GM19395 (cell line): Measurements from ENCODE around the gene OR2A2.
"Not testable (repeated sequence)": the region's sequence is repeated elsewhere in the genome, so short reads cannot be mapped to it uniquely, and the experiment has no call there.

ENCODE experiments used
- ATAC-seq: cut with Tn5 transposase; IDR thresholded peaks from one replicate; pipeline ENCODE4 v1.9.1; 2021; ENCODE audit warnings: mild to moderate bottlenecking, moderate library complexity; ENCODE audit not compliant: unreplicated experiment

The OR2A2 gene, protein sequence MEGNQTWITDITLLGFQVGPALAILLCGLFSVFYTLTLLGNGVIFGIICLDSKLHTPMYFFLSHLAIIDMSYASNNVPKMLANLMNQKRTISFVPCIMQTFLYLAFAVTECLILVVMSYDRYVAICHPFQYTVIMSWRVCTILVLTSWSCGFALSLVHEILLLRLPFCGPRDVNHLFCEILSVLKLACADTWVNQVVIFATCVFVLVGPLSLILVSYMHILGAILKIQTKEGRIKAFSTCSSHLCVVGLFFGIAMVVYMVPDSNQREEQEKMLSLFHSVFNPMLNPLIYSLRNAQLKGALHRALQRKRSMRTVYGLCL

DNA sequence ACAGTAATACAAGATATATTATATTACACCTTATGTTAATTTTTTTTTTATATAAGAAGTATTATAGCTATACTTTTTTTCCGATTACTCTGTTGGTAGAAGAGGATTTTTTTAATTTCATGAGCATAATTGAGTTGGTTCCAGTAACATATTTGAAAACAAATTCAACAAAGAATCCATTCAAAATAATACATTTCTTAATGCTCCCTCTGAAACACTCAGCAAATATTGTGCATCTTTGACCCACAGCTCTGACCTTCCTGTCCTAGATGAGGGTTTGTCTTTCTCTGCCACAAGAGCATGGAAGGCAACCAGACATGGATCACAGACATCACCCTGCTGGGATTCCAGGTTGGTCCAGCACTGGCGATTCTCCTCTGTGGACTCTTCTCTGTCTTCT, at the start of gene OR2A2:
Gene OR2A2 (plus strand): TSS at position 301 of the 400 bp plus-strand sequence. CDS start 0 bp downstream, at position 301.
- ATAC-seq: no peak

DNA sequence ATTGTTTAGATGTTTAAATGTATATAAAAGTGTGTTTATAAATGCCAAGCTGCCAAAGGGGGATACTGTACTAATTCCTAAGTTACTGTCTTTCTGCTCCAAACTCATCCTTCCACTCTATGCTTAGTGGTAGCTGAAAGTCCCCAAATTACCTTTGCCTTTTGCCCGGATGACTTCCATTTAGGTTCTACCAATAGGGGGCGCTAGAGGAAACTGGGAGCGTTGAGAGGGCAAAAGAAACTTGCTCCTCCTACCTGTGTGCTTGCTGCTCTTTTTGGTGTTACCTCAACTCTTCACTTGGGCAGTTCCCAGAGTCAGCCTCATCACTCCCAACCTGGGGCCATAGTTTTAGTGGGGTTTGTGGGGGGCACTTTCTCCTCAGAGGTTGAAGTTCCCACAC, 45.7 kb upstream of the OR2A2 start:
- no peak for ATAC-seq

DNA sequence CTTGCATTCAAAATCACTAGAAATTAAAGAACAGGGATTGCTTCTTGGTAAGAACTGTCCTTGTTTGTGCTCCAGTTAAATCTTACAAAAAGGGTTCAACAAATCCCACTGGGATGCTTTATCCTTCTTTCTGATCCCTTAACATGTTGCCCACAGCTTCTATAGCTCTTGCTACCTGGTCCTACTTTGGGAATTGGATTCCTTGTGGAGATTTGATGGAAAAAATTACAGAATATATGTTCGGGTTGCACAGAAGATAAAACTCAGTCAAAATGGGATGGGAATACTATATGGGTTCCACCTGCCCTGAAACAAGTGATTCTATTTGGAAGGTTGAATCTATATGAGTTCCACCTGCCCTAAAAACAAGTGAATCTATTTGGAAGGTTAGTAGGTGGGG, 39.9 kb upstream of the OR2A2 start, which contains the start of gene OR2A25:
Gene OR2A25 (plus strand): TSS at position 301 of the 400 bp plus-strand sequence. CDS start 4,409 bp downstream, outside the sequence.
- no peak for ATAC-seq

DNA sequence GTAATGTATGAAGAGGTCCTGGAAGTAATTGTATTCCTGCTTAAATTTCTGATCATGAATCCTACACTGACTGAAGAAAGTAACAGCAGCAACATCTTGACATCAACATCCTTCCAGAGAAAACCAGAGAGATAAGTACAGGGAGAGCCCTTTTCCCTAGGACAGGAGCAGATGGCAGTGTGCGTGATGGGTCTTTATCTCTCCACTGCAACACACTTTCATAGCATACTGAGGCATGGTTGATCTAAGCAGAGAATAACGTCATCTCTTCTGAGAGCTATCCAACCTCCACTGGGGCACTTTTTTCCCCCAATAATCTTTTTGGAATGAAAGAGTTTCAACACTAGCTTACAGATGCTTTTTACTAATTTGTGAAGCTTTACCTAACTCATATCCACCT, 39.4 kb upstream of the OR2A2 start:
- no peak for ATAC-seq

DNA sequence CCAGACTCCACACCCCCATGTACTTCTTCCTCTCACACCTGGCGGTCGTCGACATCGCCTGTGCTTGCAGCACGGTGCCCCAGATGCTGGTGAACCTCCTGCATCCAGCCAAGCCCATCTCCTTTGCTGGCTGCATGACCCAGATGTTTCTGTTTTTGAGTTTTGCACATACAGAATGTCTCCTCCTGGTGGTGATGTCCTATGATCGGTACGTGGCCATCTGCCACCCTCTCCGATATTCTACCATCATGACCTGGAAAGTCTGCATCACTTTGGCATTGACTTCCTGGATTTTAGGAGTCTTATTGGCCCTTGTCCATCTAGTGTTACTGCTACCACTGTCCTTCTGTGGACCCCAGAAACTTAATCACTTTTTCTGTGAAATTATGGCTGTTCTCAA, 35.0 kb upstream of the OR2A2 start:
- no peak for ATAC-seq

DNA sequence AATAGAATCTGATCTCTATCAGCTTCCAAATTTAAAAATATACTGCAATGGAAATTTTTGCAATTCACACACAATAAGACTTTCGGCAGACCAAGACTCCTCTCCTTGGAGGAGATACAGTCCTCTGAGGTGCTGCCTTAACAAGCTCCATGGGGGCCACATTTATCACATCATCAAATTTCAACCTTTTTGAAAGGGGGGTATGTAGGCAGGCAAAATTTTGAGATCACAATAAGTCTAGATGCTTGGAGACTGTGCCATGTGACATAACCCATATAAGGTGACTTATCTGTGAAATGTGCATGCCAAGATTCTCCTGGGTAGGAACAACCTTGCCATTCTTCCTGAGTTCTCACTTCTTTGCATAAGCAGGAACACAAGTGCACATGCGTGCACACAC, 23.4 kb upstream of the OR2A2 start, which contains the start of gene OR2A12:
Gene OR2A12 (plus strand): TSS at position 301 of the 400 bp plus-strand sequence. CDS start 8,830 bp downstream, outside the sequence.
- no peak for ATAC-seq

DNA sequence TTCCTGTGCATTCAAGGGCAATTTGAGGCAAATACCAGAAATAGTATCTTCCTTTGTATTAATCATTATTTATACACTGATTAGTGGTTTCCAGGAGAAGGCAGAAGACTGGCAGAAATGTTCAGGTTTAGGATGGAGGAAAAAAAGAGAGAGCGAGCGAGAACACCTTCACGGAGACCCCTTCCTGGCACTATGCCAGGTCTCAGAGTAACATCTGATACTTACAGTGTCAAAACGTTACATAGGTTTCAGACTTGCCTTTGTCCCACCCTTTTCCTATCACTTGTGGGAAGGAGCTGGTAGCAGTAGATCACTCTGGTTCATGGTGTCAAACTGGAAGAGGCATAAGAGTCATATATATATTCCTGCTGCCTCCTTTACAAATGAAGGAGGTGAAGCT, 22.7 kb upstream of the OR2A2 start:
- ATAC-seq: no peak

DNA sequence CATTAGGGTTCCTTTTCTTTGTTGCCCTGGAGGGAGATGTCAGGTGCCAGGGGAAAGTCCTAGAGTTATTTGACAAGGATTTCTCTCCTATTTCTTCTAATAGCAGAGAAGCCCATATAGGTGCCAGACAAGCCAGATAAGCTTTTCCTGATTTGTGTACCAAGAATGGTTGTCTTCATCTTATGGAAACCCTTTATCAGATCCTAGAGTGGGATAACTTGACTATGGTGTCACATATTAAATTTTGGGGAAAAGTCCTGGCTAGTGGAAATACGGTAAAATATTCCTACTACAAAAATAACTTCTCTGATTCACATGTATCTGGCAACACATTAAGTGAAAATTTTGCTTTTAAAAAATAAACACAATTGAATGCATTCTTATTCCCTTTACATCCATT, 22.2 kb upstream of the OR2A2 start:
- ATAC-seq: no peak

DNA sequence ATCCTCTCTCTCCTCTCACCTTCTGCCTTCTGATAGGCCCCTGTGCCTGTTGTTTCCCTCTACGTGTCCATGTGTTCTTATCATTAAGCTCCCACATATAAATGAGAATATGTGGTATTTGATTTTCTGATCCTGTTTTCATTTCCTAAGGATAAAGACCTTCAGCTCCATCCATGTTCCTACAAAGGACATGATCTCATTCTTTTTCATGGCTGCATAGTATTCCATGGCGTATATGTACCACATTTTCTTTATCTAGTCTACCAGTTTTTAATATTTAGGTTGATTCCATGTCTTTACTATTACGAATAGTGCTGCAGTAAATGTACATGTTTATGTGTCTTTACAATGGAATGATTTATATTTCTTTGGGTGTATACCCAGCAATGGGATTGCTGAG, 18.7 kb upstream of the OR2A2 start:
- no peak for ATAC-seq

DNA sequence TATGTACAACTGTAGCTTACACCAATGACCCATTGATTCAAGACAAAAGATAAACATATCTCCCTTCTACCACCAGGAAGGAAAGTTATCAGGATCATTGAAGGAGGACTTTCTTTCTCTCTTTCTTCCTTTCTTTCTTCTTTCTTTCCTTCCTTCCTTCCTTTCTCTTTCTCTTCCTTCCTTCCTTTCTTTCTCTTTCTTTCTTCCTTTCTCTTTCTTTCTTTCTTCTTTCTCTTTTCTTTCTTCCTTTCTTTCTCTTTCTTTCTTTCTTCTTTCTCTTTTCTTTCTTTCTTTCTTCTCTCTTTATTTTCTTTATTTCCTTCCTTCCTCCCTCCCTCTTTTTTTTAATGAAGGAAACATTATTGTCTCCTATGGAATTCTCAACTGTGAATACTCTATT, 10.6 kb upstream of the OR2A2 start:
- ATAC-seq: no peak

DNA sequence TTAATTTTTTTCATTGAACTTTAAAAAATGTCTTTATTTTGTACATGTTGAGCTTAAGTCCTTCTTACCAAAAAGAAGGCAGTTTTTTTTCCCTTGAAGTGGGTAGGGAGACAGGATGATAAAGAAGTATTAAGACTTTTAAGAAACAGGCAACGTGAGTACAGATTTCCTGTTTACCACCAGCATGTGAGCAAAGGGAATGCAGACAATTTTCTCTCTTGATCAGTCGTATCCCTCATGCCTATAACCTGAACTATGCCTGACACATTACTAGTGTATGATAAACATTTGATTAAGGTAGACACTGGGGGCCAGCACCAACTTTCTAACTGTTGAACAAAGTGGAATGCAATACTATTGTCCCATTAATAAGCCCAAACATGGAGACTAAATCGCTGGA, 8.8 kb upstream of the OR2A2 start:
- ATAC-seq: no peak

DNA sequence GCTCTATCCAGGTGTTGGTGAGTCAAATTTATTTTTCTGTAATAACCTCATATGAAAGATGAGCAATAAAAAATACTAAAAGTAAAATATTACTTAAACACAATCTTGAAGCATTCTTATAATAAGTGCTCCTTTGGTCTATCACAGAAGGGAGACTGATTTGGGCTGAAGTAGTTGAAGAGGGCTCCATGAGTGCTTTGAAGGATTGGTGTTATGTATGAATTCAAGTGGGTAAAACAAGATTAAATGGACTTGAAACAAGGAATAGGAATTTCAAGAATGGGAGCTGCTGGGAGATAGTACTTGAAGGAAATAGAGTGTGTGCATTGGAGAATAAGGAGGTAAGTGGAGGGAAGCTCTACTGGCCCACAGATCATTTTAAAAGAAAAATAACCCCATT, 7.3 kb upstream of the OR2A2 start:
- no peak for ATAC-seq

DNA sequence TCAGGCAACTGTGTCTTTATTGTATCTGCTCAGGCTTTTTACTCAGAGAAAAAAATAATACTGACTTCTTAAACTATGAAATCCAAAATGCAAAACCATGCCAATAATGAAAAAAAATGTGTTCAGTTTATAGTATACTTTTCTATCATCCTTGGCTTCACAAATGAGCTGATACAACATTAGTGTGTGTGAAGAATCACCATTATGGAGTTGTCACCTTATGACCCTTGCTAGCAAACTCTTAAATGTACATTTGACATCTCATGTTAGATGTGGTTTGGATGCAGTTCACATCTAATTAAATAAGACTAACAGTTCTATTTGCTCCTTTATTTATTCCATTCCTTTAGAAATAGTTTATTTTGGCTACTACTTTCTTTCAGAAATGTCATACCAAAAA, 4.2 kb upstream of the OR2A2 start:
- ATAC-seq: no peak

DNA sequence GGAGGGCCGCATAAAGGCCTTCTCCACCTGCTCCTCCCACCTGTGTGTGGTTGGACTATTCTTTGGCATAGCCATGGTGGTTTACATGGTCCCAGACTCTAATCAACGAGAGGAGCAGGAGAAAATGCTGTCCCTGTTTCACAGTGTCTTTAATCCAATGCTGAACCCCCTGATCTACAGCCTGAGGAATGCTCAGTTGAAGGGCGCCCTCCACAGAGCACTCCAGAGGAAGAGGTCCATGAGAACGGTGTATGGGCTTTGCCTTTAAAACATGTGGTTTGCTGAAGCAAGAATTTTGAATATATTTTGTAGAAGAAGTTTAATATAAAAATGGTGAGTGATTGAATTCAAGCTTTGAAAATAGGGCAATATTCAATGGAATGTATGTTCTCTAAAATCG, 889 bp downstream of the OR2A2 start:
- ATAC-seq: no peak

DNA sequence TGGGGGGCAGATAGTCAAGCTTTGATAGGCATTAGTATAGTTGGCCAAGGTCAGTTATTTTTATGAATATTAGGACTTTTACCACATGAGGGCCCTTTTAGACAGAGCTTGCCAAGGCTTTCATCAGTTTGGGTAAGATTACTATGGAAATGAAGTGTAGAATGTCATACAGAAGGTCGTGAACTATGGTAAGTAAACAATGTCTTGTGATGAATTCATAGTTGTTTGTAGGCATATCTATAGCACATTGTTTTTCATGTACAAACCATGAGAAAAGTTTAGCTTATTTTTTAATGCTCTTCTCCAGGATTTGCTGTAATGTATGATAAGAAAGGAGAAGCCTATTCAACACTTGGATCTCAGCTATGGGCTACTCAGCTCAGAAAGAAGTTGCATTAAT, 4.3 kb downstream of the OR2A2 start:
- ATAC-seq: no peak

DNA sequence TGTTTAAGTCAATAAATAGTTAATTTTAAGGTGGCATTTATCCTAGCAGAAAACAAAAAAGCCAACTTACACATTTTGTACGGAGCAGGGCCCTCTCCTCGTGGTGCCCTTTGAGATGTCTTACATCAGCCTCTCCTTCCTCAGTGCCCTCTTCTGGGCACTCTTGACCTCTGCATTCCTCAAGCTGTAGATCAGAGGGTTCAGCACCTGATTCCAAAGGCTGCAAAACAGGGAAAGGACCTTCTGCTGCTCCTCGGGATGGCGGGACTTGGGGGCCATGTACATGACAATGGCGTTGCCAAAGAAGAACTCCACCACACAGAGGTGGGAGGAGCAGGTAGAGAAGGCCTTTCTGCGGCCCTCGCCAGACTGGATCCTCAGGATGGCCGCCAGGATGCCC, 9.0 kb downstream of the OR2A2 start:
- ATAC-seq: no peak

DNA sequence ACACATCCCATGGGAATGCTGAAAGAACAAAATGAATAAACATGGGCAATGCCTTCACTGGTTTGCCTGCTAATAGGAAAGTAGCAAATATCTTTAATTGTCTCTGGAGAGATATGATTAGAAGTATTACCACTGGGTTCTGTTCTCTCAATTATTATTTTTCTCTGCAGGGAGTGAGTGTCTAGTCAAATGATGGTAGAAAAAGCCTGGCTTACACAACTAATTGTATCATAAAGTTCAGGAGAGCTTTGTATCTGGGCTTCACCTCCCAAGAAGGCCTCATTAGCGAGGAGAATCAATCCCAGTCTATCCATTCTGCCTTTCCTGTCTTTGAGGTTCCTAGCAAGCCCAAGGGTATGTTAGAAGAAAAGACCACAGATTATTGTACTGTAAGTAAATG, 13.5 kb downstream of the OR2A2 start, which contains the start of gene OR2A14:
Gene OR2A14 (plus strand): TSS at position 301 of the 400 bp plus-strand sequence. CDS start 5,937 bp downstream, outside the sequence.
- no peak for ATAC-seq

DNA sequence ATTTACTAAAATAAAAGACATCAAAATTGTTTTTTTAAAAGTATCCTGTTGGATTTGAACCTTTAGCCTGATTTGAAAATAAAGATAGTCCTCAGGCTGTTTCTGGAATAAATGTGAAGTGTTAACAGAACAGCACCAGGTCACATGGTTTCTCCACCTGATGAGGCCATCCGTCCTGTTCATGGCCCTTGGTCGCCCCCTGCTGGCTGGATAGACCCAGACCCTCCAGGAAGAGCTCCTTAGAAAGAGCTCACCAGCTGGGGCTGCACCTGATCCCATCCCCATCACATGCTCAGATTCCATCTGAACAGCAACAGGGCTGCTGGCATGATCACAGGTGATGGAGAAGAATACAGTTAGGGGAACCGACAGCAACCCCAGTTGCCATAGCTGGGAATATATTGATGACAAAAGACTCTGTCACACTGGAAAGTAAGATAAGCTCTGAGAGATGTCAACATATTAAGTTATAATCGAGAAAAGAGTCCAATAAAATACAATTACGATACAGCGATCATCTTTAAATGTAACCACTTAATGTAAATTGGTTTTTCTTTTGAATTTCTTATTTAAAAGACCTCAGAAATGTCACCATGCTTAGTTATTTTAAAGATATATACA, 18.4 kb downstream of the OR2A2 start:
- peak; percentile 100 for ATAC-seq

DNA sequence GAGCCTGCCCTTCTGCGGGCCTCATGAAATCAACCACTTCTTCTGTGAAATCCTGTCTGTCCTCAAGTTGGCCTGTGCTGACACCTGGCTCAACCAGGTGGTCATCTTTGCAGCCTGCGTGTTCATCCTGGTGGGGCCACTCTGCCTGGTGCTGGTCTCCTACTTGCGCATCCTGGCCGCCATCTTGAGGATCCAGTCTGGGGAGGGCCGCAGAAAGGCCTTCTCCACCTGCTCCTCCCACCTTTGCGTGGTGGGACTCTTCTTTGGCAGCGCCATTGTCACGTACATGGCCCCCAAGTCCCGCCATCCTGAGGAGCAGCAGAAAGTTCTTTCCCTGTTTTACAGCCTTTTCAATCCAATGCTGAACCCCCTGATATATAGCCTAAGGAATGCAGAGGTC, 20.2 kb downstream of the OR2A2 start:
- not testable (repeated sequence) for ATAC-seq

DNA sequence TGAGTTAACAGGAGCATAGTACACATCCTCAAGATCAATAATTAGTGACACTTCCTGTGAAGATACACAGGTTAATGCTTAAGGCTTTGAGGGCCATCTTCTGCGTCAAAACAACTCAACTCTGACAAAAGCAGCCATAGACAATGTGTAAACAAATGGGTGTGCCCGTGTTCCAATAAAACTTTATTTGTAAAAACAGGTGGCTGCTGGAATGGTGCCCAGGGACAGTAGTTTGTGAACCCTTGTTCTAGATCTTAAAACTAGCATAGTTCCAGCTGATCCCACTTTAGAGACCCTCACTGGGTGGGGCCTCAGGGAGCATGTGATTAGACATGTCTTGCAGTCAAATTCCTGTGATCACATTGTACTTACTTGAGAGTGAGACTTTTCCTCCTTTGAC, 21.3 kb downstream of the OR2A2 start:
- ATAC-seq: no peak

DNA sequence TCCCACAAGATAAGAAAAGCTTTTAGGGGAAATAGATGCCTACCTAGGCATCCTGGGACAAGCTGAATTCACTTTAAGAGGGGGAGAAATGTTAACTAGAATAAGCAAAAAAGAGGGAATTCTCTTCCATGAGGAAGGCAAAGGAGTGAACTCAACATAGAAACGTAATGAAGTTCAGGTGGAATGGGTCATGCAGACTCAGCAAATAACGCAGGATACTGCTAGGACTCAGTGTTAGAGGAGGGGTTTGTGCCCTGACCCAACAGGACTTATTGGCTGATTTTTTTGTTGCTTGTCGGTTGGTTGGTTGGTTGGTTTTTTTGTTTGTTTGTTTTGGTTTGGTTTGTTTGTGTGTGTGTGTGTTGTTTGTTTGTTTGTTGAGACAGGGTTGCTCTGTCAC, 22.9 kb downstream of the OR2A2 start:
- no peak for ATAC-seq

DNA sequence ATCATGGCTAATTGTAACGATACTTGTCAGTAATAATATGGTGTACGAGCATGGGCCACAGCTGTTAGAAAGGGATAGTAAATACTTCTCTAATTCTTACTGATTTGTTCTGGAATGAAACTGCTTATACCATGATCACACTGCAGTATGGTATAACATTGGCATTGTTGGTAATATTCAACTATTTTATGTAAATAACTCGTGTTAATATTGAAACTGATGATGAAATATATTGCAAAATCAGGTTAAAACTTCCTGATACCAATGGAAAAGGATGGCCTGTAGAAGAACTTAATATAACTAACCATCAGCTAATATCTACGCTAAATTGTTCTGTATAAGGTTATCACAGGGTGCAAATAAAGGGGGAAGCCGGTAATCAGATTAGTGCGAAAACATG, 23.9 kb downstream of the OR2A2 start:
- ATAC-seq: no peak
